Endodermal cell (in vitro differentiated cells): ENCODE data around the gene ADAMTS18. TPM values are rescaled to one million over a fixed set of nuclear protein-coding genes. Genes with fewer than 3 reads are reported as not detected.

ENCODE experiments used
- DNase-seq: peaks from one replicate; pipeline ENCODE4 v3.0.0-alpha.2; 2017
- H3K27ac ChIP-seq: 2 replicates; pipeline ENCODE4 v1.5.1; 2013; ENCODE audit warnings: mild to moderate bottlenecking, low read depth, low read length, moderate library complexity
- H3K27me3 ChIP-seq: 2 replicates; pipeline ENCODE4 v1.6.1; 2013; ENCODE audit warnings: mild to moderate bottlenecking, low read length, moderate library complexity; ENCODE audit not compliant: insufficient read depth, control insufficient read depth, poor library complexity, severe bottlenecking
- H3K36me3 ChIP-seq: 2 replicates; pipeline ENCODE4 v1.7.0; 2013; ENCODE audit warnings: mild to moderate bottlenecking, low read length, moderate library complexity; ENCODE audit not compliant: control insufficient read depth, insufficient read depth
- H3K4me1 ChIP-seq: one replicate; pipeline ENCODE4 v1.7.0; 2013; ENCODE audit warnings: low read length; ENCODE audit not compliant: control insufficient read depth, insufficient read depth
- H3K4me3 ChIP-seq: 2 replicates; pipeline ENCODE4 v1.5.1; 2013; ENCODE audit warnings: mild to moderate bottlenecking, low read length, moderate library complexity
- H3K9ac ChIP-seq: 2 replicates; pipeline ENCODE4 v1.6.1; 2013; ENCODE audit warnings: mild to moderate bottlenecking, low read length, moderate library complexity; ENCODE audit not compliant: poor library complexity, severe bottlenecking; ENCODE audit errors: extremely low read depth
- H3K9me3 ChIP-seq: 2 replicates; pipeline ENCODE4 v1.6.1; 2013; ENCODE audit warnings: mild to moderate bottlenecking, low read length, moderate library complexity; ENCODE audit not compliant: control insufficient read depth
- H3K27ac Mint-ChIP-seq: 2 replicates; pipeline ENCODE4 v1.8.0; 2020; ENCODE audit warnings: mixed read lengths
- H3K27me3 Mint-ChIP-seq: 2 replicates; pipeline ENCODE4 v1.8.0; 2021; ENCODE audit warnings: mild to moderate bottlenecking, mixed read lengths; ENCODE audit not compliant: insufficient read depth
- H3K36me3 Mint-ChIP-seq: 2 replicates; pipeline ENCODE4 v1.8.0; 2020; ENCODE audit warnings: low read depth, mixed read lengths
- H3K4me1 Mint-ChIP-seq: 2 replicates; pipeline ENCODE4 v1.8.0; 2020; ENCODE audit warnings: mixed read lengths
- H3K4me3 Mint-ChIP-seq: 2 replicates; pipeline ENCODE4 v1.8.0; 2020; ENCODE audit warnings: mild to moderate bottlenecking, moderate library complexity, mixed read lengths
- H3K9me3 Mint-ChIP-seq: 2 replicates; pipeline ENCODE4 v1.8.0; 2020; ENCODE audit warnings: mild to moderate bottlenecking, mixed read lengths
- CTCF ChIP-seq: fragments of 200-600 bp; sonication (generic); conservative IDR thresholded peaks from 2 replicates; pipeline ENCODE4 v1.5.0; 2021; ENCODE audit warnings: antibody characterized with exemption, mild to moderate bottlenecking
- WGBS, 2 experiments: methylation state at CpG; one replicate each; pipeline versions ENCODE4 v1.1.5 to v1.1.7; 2013; ENCODE audit warnings: missing lambda C conversion rate in 2 of 2, mixed read lengths in 1 of 2; ENCODE audit not compliant: insufficient coverage in 1 of 2, insufficient read length in 1 of 2; 5-methylcytosine and 5-hydroxymethylcytosine counted together
- total RNA-seq, 2 donors: library from RNA; stranded (reverse); fragmentation: NEBNext Ultra II Directional in 1 of 2; extraction: Animal tissue kit (Norgen Biotek cat#: 25700) in 1 of 2; gene quantifications; 2 replicates in 1 of 2; 3 replicates in 1 of 2; pipeline ENCODE4 v1.2.1, GENCODE V29; 2021

ADAMTS18 gene
- total RNA-seq, 2 donors from 2014 or later, result 7.9 to 12.4 TPM

- H3K4me1 ChIP-seq, result peaks cover 8% of the 10 kb centered on the region
- DNase-seq, result no peak
- no peak overlapping the region for H3K4me3 Mint-ChIP-seq
- H3K4me3 ChIP-seq, result peak overlapping the region; percentile 13
- H3K36me3 ChIP-seq, result peaks cover 35% of the 10 kb centered on the region
- H3K27me3 Mint-ChIP-seq, result no peaks in the 10 kb centered on the region
- no peak overlapping the region for H3K27ac ChIP-seq
- no peaks in the 10 kb centered on the region for H3K27me3 ChIP-seq
- peaks cover 13% of the 10 kb centered on the region for H3K4me1 Mint-ChIP-seq
- no peak overlapping the region for H3K27ac Mint-ChIP-seq
- peaks cover 9% of the 10 kb centered on the region for H3K9me3 ChIP-seq
- H3K36me3 Mint-ChIP-seq, result peaks cover 44% of the 10 kb centered on the region
- H3K9me3 Mint-ChIP-seq, result peaks cover 4% of the 10 kb centered on the region
- H3K9ac ChIP-seq, result no peak overlapping the region
- no peak for TF ChIP-seq CTCF
These were observed 103.8 kb downstream of the ADAMTS18 start for GRCh38 chr16:77331043-77331442.

- H3K4me3 Mint-ChIP-seq, result no peak overlapping the region
- H3K9me3 ChIP-seq, result peaks cover 9% of the 10 kb centered on the region
- 61 to 68% methylated on average over 3 to 5 of the region's 5 CpGs for WGBS, 2 experiments
- H3K36me3 Mint-ChIP-seq, result peaks cover 43% of the 10 kb centered on the region
- no peak for TF ChIP-seq CTCF
- H3K4me3 ChIP-seq, result peak overlapping the region; percentile 13
- peaks cover 40% of the 10 kb centered on the region for H3K36me3 ChIP-seq
- peak; percentile 59 for DNase-seq
- H3K27ac Mint-ChIP-seq, result no peak overlapping the region
- H3K9ac ChIP-seq, result no peak overlapping the region
- H3K27me3 ChIP-seq, result no peaks in the 10 kb centered on the region
- H3K27ac ChIP-seq, result no peak overlapping the region
- peaks cover 8% of the 10 kb centered on the region for H3K4me1 Mint-ChIP-seq
- H3K27me3 Mint-ChIP-seq, result no peaks in the 10 kb centered on the region
- H3K4me1 ChIP-seq, result peaks cover 5% of the 10 kb centered on the region
- peaks cover 4% of the 10 kb centered on the region for H3K9me3 Mint-ChIP-seq
These were observed 104.3 kb downstream of the ADAMTS18 start for GRCh38 chr16:77330332-77331042.

- no peak overlapping the region for H3K4me3 ChIP-seq
- H3K9ac ChIP-seq, result no peak overlapping the region
- H3K27ac ChIP-seq, result no peak overlapping the region
- H3K9me3 Mint-ChIP-seq, result peaks cover 4% of the 10 kb centered on the region
- H3K9me3 ChIP-seq, result peaks cover 9% of the 10 kb centered on the region
- H3K36me3 ChIP-seq, result peaks cover 43% of the 10 kb centered on the region
- H3K4me1 Mint-ChIP-seq, result peaks cover 8% of the 10 kb centered on the region
- H3K27me3 ChIP-seq, result no peaks in the 10 kb centered on the region
- H3K4me3 Mint-ChIP-seq, result no peak overlapping the region
- DNase-seq, result no peak
- H3K27me3 Mint-ChIP-seq, result no peaks in the 10 kb centered on the region
- H3K4me1 ChIP-seq, result peaks cover 5% of the 10 kb centered on the region
- no peak overlapping the region for H3K27ac Mint-ChIP-seq
- peaks cover 40% of the 10 kb centered on the region for H3K36me3 Mint-ChIP-seq
- WGBS, 2 experiments, result 88 to 100% methylated on average over 3 to 4 of the region's 4 CpGs
- no peak for TF ChIP-seq CTCF
These were observed 106.1 kb downstream of the ADAMTS18 start for GRCh38 chr16:77328768-77329167.
